Measurements from ENCODE around the gene UBE2E2. TPM values are rescaled to one million over a fixed set of nuclear protein-coding genes. Genes with fewer than 3 reads are reported as not detected.

UBE2E2 gene
- total RNA-seq, 1 donor from 2014 or later = 24.2 TPM

DNA sequence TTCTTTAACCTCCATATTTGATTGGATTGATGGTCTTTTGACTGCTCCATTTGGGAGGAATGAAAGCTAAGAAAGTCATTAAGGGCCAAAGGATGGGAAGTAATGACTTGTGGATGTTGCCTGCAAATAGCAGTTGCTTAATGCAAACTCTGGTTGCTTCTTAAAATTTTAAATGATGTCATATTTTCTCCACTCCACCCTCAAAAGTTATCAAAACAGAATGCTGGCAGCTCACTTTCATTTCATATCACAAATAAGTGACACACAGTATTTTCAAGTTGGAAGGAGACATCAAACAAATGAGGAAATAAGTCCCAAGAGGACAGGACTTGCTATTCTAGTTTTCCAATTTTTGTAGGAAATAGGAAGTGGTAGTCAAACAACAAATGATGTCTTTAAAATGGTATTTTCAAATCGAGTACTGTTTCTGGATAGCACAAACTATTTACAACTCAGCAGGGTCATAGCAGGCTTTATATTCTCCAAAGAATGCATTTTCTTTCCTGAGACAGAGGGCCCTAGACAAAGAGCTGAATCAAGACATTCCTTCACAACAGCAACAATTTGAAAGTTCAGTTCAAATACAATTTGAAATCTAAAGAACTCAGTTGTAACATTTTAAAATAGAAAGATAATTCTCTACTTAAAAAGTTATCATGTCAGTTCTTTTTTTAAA is 437.5 kb downstream of the UBE2E2 start:
- no peaks in the 10 kb centered on the region for H3K27me3 Mint-ChIP-seq (ENCODE audit: low read depth)
- H3K9me3 Mint-ChIP-seq = peaks cover 10% of the 10 kb centered on the region
- H3K4me1 Mint-ChIP-seq = peaks cover 5% of the 10 kb centered on the region
- no peak overlapping the region for H3K4me3 Mint-ChIP-seq
- no peaks in the 10 kb centered on the region for H3K36me3 Mint-ChIP-seq (ENCODE audit: low read depth)
- no peak overlapping the region for H3K27ac Mint-ChIP-seq (ENCODE audit: unreplicated experiment)
- no peak for DNase-seq (ENCODE audit: low read depth, low spot score)
- TF ChIP-seq, protein P1, sequence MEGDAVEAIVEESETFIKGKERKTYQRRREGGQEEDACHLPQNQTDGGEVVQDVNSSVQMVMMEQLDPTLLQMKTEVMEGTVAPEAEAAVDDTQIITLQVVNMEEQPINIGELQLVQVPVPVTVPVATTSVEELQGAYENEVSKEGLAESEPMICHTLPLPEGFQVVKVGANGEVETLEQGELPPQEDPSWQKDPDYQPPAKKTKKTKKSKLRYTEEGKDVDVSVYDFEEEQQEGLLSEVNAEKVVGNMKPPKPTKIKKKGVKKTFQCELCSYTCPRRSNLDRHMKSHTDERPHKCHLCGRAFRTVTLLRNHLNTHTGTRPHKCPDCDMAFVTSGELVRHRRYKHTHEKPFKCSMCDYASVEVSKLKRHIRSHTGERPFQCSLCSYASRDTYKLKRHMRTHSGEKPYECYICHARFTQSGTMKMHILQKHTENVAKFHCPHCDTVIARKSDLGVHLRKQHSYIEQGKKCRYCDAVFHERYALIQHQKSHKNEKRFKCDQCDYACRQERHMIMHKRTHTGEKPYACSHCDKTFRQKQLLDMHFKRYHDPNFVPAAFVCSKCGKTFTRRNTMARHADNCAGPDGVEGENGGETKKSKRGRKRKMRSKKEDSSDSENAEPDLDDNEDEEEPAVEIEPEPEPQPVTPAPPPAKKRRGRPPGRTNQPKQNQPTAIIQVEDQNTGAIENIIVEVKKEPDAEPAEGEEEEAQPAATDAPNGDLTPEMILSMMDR (conservative IDR thresholded peaks at IDR 0.05) = no peak

Measured in neural crest cell (in vitro differentiated cells).